AG09319 (cell line): ENCODE results near the gene TRIM17.
A peak's percentile ranks its signal among the peaks of the same experiment; 100 is the strongest.

ENCODE experiments used
- DNase-seq: peaks from one replicate; pipeline ENCODE4 v3.0.0-alpha.2; 2010; ENCODE audit warnings: low read depth; ENCODE audit errors: extremely low read depth
- TF ChIP-seq, protein P1 (sequence below): IDR thresholded peaks from 2 replicates; pipeline ENCODE4 v1.5.1; 2011; ENCODE audit warnings: low read depth, mild to moderate bottlenecking, inconsistent platforms, low read length, moderate library complexity

The TRIM17 gene

DNA sequence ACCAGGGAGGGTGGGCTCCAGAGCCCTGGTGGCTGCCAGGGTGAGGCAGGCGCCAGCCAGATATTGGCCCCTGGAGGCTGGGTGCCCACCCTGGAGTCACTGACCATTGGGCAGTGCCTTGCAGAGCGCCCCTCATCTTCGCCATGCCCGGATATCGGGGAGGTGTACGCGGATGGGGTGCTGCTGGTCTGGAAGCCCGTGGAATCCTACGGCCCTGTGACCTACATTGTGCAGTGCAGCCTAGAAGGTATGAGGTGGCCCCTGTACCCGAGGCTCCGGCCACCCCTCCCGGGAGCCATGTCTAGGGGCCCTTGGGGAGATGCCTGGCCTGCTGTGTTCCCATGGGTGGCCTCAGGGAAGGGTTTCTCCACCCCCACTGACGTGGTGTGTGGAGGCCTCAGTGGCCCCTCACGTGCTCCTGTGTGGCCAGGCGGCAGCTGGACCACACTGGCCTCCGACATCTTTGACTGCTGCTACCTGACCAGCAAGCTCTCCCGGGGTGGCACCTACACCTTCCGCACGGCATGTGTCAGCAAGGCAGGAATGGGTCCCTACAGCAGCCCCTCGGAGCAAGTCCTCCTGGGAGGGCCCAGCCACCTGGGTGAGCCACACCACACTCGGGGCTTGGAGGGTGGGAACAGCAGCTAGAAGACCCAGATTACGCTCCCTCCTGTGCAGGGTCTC, 40.9 kb downstream of the TRIM17 start:
- no peak for DNase-seq
- TF ChIP-seq, protein P1, sequence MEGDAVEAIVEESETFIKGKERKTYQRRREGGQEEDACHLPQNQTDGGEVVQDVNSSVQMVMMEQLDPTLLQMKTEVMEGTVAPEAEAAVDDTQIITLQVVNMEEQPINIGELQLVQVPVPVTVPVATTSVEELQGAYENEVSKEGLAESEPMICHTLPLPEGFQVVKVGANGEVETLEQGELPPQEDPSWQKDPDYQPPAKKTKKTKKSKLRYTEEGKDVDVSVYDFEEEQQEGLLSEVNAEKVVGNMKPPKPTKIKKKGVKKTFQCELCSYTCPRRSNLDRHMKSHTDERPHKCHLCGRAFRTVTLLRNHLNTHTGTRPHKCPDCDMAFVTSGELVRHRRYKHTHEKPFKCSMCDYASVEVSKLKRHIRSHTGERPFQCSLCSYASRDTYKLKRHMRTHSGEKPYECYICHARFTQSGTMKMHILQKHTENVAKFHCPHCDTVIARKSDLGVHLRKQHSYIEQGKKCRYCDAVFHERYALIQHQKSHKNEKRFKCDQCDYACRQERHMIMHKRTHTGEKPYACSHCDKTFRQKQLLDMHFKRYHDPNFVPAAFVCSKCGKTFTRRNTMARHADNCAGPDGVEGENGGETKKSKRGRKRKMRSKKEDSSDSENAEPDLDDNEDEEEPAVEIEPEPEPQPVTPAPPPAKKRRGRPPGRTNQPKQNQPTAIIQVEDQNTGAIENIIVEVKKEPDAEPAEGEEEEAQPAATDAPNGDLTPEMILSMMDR, result no peak

DNA sequence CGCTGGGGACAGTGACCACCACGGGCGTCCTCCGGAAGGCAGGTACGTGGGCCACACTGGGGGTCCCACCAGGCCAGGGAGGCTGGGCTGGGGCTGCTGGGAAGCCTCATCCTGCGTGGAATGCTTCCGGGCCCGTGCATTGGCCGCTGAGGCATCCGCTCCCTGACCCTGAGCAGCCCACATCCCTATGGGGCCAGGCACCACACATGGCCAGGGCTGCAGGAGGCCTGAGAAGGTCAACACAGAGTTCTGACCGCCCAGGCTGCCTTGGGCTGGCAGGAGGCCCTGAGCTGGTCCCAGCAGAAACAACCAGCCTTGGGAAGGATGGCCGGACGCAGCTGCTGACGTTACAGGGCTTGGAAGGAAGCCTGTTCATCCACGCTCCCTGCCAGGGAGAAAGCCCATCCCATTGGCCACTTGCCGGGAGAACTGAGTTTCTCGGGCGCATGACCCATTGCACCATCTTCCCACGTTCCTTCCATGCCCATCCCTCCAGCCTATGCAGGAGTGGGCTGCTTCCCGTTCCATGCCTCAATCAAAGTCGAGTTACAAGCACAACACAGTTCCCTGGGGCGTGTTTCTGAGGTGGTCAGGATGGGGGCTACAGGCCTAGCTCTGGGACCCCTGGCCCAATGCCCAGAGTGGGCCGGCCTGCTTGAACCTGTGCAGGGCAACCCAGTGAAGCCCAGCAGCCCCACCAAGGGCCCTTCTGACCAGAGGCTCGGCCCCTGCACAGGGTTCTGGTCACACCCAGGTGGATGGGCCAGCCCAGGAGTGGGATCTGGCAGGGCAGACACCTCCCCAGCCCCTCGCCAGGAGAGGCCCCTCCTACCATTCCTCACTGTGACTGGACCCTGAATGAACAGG, 41.7 kb downstream of the TRIM17 start:
- TF ChIP-seq, protein P1, result no peak
- DNase-seq, result peak; percentile 96

DNA sequence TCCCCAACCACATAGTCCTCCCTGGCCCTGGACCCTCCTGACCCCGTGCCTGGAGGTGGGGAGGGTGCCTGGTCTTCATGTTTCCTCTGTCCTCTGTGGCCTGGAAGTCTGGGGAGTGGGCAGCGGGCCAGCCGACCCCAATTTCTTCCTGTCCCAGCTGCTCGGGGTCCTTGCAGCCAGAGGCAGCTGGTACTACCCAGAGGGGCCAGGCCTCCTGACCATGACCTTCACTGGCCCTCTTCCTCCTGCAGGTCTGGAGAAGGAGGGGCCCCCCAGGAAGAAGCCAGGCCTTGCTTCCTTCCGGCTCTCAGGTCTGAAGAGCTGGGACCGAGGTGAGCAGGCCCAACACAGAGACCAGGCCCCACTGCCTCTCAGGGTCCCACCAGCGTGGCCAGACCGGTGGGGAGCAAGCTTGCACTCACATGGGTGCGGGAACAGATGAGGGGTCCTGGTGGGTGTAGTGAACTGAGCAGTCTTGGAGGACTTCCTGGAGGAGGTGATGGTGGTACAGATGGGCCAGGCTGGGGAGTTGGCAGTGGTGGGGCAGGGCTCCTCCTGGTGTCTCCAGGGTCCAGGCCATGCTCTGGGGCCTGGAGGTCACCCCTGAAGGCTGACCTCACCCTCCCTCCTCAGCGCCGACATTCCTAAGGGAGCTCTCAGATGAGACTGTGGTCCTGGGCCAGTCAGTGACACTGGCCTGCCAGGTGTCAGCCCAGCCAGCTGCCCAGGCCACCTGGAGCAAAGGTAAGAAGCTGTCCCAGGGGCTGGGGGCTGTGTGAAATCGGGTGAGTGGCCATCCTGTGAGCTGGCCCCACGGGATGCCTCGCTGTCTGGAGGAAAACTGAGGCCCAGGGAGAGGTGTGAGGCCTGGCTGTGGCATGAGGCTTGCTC, 42.7 kb downstream of the TRIM17 start:
- TF ChIP-seq, protein P1, result no peak

DNA sequence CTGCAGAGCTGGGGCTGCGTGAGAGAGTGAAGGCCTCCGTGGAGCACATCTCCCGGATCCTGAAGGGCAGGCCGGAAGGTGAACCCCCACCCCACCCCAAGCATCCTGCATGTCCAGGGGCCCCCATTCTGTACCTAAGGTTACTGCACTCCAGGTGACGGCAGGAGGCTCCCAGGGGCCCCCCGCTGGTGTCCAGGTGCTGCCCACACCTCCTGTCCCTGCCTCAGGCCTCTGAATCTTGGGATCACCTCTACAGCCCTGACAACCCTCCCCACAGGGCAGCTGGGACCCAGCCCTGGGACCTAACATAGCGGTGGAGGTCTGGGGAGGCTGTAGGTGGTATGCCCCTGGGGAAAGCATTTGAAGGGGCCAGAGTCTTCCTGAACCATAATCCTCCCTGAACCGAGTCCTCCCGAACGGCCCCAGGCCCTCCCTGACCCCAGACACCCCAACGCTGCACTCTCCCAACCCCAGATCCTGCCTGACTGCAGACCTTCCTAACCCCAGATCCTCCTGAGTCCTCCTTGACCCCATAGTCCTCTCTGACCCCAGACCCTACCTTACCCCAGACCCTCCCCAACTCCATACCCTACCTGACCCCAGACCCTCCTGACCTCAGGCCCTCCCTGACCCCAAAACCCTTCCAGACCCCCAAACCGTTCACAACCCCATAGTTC, 43.5 kb downstream of the TRIM17 start:
- TF ChIP-seq, protein P1, result no peak
- DNase-seq, result no peak

More for the DNA sequence above, 42.7 kb downstream of the TRIM17 start:
- no peak for DNase-seq

DNA sequence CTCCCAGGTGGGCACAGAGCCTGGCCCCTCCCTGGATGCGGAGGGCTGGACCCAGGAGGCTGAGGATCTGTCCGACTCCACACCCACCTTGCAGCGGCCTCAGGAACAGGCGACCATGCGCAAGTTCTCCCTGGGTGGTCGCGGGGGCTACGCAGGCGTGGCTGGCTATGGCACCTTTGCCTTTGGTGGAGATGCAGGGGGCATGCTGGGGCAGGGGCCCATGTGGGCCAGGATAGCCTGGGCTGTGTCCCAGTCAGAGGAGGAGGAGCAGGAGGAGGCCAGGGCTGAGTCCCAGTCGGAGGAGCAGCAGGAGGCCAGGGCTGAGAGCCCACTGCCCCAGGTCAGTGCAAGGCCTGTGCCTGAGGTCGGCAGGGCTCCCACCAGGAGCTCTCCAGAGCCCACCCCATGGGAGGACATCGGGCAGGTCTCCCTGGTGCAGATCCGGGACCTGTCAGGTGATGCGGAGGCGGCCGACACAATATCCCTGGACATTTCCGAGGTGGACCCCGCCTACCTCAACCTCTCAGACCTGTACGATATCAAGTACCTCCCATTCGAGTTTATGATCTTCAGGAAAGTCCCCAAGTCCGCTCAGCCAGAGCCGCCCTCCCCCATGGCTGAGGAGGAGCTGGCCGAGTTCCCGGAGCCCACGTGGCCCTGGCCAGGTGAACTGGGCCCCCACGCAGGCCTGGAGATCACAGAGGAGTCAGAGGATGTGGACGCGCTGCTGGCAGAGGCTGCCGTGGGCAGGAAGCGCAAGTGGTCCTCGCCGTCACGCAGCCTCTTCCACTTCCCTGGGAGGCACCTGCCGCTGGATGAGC, 44.3 kb downstream of the TRIM17 start:
- TF ChIP-seq, protein P1, result no peak
- no peak for DNase-seq

DNA sequence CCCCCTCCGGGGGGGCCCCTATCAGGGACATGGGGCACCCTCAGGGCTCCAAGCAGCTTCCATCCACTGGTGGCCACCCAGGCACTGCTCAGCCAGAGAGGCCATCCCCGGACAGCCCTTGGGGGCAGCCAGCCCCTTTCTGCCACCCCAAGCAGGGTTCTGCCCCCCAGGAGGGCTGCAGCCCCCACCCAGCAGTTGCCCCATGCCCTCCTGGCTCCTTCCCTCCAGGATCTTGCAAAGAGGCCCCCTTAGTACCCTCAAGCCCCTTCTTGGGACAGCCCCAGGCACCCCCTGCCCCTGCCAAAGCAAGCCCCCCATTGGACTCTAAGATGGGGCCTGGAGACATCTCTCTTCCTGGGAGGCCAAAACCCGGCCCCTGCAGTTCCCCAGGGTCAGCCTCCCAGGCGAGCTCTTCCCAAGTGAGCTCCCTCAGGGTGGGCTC, 44.9 kb downstream of the TRIM17 start:
- no peak for DNase-seq
- TF ChIP-seq, protein P1, result no peak
